HG03159 (cell line): ENCODE data around the gene ROBO1.

Experiments used
- ATAC-seq: cut with Tn5 transposase; IDR thresholded peaks from one replicate; pipeline ENCODE4 v1.9.1; 2021; ENCODE audit warnings: mild to moderate bottlenecking, moderate library complexity; ENCODE audit not compliant: unreplicated experiment

Gene ROBO1

GRCh38 chr3:79028916-79029315 is 738.9 kb downstream of the ROBO1 start:
- no peak for ATAC-seq

DNA sequence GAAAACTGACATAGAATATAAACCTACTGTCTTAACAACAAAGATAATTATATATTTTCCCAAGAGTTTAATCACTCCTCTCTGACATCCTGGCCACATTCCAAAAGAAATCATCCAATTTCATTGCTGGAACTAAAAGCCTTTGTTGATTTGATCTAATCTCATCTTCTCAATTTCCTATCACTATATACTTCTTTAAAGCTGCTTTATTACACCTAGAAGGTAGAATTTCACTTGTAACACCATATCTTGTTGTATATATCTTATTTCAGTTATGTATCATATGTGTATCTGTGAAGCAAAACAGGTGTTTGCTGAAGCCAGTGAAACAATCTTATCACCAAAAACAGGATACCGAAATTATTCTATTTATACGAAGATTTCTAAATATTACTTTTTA is 740.2 kb downstream of the ROBO1 start:
- no peak for ATAC-seq

GRCh38 chr3:79019924-79020173 is 747.9 kb downstream of the ROBO1 start:
- no peak for ATAC-seq

DNA sequence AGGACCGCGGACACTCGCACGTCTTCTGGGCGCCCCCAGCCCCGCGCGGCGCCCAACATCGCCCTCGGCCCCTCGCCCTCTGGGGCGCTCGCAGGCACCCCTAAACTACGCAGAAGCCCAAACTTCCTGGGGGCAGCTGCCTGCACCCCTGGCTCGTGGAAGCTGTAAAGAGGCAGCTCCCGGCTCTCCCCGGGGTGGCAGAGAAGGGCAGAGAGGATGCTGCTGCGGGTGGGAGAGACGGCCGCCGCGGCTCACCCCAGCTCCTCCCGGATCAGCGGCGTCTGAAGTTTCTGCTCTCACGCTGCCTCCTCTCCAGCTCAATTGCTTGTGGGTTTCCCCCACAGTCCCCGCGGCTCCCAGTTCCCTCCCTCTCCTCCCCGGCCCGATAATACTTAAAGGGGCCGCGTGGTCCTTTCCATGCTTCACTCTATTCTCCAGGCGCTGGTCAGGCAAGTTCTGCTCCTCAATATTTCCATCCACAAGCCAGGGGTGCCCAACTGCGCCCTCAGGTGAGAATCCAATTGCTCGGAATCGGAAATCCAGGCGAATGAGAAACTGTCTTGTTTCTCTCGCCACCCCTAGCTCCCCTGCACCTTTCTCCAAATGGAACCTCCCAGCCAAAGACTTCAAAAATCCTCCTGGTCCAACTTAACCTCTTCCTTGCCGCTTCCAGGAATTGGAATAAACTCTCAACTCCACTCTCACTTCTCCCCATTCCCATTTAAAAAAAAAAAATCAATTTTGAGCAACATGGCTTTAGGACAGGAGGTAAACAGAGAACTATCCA is 748.5 kb downstream of the ROBO1 start:
- ATAC-seq, result peak; percentile 64

GRCh38 chr3:79018671-79019136 is 749.1 kb downstream of the ROBO1 start:
- ATAC-seq, result peak; percentile 52

- ATAC-seq, result no peak
These were observed 749.5 kb downstream of the ROBO1 start for GRCh38 chr3:79018265-79018664.

DNA sequence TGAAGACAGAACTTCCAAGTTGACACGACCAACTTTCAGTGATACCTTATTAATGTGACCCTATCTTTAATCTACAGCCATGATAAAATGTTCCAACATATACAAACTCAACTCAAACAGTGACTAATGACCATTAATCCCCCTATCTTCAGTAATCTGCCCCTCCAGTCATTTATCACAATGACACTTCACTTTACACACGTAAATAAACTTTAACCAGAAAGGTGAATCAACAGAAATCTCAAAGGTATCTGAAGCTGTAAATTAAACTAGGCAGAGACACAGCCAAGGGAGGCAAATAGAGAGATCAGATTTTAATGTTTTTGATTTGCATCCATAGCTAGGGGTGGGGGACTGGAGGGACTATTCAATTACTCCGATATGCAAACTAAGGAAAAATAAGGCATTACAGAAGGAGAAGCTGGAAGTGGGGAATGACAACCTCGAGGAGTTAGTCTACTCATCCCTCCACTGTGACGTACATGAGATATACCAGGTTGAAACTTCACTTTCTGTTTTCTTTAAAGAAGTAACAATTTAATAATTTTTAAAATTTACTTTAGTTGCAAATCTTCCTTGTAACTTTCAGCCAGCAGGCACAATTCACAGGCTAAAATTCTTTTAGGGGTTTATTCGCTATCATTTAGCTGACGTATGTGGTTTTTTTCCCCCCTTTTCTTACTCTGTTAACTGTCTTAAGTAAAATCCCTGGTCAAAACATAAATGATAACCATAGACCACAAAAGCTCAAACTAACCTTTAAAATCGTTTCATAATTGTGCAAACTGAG is 751.0 kb downstream of the ROBO1 start:
- no peak for ATAC-seq

DNA sequence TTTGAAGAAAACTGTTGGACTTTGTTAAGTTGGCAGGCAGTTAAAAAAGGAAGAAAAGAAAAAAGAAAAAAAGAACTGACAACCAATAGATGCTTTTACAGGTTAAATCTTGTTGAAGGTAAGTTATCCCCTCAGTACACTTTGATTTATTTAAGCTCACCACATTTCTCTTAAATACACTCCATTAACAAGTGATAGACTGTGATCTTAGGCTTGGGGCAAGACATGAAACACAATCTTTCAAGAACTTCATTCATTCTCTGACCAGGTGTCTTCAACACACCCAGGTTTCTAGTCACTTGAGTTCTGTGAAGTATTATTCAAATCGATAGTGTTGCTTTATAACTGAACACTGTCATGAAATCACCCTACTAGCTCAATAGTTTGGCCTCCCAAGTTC is 751.9 kb downstream of the ROBO1 start:
- ATAC-seq, result no peak

- ATAC-seq, result no peak
These were observed 754.8 kb downstream of the ROBO1 start for GRCh38 chr3:79012946-79013362.

DNA sequence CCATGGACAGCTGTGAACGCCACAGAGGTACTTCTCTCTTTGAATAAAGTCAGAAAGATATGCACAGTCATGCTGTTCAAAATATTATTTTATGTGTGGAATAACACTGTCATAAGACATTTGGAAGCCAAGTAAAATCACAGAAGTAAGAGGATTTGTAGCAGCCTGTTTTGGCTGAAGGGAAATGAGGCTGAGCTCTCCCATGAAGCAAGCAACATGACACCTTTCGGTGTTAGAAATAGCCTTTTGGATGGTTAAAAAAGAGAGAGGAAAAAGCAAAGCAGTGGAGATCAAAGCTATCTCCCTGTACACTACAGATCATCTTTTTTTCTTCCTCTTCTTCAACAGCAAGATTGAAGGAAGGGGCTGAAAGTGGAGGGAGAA is 755.3 kb downstream of the ROBO1 start:
- ATAC-seq, result no peak

DNA sequence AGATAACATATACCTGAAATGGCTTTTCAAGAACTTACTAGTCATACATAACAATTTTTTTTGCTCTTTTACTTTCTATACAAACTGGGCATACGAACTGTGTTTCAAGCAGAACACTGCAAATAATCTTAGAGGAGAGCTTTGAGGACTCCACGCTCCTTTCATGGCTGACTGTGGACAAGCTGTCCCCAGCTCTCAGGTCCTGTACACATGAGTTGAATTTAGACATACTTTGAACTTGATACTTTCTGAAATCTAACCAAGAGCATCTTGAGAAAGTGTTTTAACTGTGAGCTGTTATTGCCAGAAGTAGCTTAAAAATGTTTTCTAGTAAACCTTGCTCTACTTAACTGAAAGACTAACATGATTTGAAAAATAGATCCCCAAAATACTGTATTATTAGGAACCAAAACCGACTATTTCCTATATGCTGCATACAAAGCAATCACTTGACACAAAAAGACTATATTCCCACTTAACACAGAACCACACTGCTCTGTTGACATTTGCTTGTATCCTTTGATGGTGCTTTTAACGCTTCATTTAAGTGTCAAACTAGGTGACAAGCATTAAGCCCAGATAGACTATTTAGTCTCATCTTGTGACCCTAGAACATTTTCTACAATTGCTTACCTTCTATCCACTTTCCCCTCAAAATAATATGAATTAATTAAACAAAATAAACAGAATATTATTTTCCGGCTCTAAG is 755.8 kb downstream of the ROBO1 start:
- no peak for ATAC-seq

- ATAC-seq, result no peak
These were observed 757.9 kb downstream of the ROBO1 start for GRCh38 chr3:79009861-79010260.

- no peak for ATAC-seq
These were observed 761.7 kb downstream of the ROBO1 start for GRCh38 chr3:79006077-79006476.

GRCh38 chr3:79005084-79005483 is 762.7 kb downstream of the ROBO1 start:
- no peak for ATAC-seq

DNA sequence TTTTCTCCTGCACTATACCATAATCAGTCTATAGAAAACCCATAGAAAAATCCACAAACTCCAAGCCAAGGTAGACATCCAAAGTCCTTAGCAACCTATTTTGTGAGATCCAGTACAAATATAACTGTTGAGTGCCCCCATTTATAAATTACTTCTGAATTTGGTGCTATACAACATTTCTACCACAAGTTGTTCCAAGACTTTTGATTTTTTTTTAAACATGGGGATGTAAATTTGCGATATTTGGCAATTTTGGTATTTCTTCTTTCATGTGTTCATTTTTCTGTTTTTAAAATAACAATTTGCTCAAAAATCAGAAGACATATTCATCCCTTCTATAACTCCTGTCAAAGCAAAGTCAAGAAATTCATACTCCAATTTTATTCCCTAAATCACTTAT is 763.8 kb downstream of the ROBO1 start:
- no peak for ATAC-seq

DNA sequence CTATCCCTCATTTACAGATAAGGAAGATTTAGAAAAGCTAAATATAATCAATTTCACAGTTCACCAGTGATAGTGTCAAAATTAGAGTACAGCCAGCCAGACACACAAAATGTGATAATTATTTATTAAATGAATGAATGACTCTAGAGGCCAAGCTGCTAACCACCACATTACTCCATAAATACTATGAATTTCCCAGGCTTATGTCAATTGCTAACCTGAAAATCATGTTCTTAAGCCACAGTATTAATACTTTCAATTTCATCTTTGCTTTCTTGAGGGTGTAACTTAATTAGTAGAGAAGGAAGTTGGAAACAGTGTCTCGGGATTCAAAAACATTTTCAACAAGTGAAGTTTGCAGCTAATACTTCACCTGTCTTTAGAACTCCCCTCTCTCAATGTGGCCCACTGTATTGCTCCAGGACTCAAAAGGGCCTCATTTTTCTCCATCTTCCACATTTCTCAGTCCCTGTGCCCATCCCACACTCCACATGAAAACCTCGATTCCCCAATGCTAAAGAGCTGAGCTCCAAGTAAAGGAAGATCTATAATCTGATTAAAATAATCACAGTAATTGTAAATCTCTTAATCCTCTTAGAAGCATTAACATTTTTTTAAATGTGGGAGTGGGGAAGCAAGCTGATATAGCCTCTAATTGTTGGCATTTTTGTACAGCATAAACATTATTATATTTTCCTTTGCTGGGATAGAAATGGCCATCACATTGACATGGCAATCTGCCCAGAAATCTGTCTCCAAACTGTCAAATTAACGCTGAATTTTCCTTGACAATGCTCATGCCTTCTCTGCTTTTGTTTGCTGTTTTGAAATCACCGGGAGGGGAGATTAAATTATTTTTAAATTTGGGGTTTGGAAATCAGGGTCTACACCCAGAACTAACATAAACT is 765.1 kb downstream of the ROBO1 start:
- no peak for ATAC-seq

DNA sequence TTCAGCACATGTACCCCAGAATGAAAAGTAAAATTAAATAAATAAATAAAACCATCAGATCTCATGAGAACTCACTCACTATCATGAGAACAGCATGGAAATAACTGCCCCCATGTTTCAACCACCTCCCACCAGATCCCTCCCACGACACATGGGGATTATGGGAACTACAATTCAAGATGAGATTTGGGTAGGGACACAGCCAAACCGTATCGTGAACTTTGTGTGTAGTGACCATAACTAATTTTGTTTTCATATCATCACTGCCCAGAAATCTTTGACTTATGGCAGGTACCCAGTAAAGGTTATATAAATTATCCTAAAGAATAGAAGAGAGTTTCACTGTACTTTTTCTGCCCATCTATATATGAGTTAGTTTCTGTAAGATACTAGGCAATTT is 766.5 kb downstream of the ROBO1 start:
- no peak for ATAC-seq

GRCh38 chr3:78999139-78999538 is 768.7 kb downstream of the ROBO1 start:
- no peak for ATAC-seq

DNA sequence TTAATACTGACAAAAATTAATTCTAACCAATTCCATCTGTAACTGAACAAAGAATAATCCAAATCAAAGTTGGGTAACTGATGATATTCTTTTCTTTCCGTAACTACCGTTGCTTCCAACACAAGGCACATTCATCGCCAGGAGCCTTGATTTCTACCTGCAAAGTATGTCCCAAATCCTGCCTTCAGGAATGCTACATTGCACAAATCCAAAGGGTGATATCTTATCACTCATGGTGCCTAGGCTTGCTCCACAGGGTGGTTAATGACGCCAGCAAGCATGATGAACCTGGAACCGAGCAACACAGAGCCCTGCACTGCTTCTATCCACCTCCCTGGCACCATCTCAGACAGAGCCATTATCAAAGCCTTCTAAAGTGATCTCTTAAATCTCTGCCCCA is 772.7 kb downstream of the ROBO1 start:
- no peak for ATAC-seq

GRCh38 chr3:78994174-78995027 is 773.4 kb downstream of the ROBO1 start:
- no peak for ATAC-seq
